ENCODE data around the gene ANO7.

The ANO7 gene

GRCh38 chr2:241202268-241202585 is 13.8 kb downstream of the ANO7 start:
- TF ChIP-seq, protein P1, sequence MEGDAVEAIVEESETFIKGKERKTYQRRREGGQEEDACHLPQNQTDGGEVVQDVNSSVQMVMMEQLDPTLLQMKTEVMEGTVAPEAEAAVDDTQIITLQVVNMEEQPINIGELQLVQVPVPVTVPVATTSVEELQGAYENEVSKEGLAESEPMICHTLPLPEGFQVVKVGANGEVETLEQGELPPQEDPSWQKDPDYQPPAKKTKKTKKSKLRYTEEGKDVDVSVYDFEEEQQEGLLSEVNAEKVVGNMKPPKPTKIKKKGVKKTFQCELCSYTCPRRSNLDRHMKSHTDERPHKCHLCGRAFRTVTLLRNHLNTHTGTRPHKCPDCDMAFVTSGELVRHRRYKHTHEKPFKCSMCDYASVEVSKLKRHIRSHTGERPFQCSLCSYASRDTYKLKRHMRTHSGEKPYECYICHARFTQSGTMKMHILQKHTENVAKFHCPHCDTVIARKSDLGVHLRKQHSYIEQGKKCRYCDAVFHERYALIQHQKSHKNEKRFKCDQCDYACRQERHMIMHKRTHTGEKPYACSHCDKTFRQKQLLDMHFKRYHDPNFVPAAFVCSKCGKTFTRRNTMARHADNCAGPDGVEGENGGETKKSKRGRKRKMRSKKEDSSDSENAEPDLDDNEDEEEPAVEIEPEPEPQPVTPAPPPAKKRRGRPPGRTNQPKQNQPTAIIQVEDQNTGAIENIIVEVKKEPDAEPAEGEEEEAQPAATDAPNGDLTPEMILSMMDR (IDR thresholded peaks at IDR 0.05; ENCODE audit: insufficient read depth, missing control alignments) = no peak
- no peak for FAIRE-seq

GRCh38 chr2:241202681-241203080 is 14.2 kb downstream of the ANO7 start:
- DNase-seq (ENCODE audit: insufficient read length, low spot score) (no peak), FAIRE-seq (no peak)
- TF ChIP-seq, protein P1 (IDR thresholded peaks at IDR 0.05; ENCODE audit: insufficient read depth, missing control alignments) = no peak

More at GRCh38 chr2:241202268-241202585, 13.8 kb downstream of the ANO7 start:
- no peak for DNase-seq (ENCODE audit: insufficient read length, low spot score)

GRCh38 chr2:241203218-241204009 is 14.9 kb downstream of the ANO7 start:
- TF ChIP-seq, protein P1 (IDR thresholded peaks at IDR 0.05; ENCODE audit: insufficient read depth, missing control alignments) = no peak
- DNase-seq (ENCODE audit: insufficient read length, low spot score) (no peak), FAIRE-seq (no peak)

DNA sequence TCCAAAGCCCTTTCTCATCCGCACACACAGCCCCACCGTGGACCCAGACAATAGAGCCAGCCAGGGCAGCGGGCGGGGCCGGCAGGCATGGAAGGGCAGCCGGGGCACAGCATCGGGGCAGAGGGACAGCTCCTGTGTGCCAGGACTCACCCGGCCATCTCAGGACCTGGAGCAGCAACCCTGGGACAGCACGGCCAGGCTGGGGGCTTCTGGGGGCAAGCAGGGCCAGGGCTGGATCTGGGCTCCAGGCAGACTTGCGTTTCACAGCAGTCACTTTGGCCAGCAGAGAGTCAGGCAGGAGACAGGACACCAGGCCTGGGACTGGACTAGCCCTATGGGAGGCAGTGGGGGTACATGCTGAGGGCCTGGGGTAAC is 15.5 kb downstream of the ANO7 start:
- no peak for FAIRE-seq
- TF ChIP-seq, protein P1 (IDR thresholded peaks at IDR 0.05; ENCODE audit: insufficient read depth, missing control alignments) = no peak
- no peak for DNase-seq (ENCODE audit: insufficient read length, low spot score)

DNA sequence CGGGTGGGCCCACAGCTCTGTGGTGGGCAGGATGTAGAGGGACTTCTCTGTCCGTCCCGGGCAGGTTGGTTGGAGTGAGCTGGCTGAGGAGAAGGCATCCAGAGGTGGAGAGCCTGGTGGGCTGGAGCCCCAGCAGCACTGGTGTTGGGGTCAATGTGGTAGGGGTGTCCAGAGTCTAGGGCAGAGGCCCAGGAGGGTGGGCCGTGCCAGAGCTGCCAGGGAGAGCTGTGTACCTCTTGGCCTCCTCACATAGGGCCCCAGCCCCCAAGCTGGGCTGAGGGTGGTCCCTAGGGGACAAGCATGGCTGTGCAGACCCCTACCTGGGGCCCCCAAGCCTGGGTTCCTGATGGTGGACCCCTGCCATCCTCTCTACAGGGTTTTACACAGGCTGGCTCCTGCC is 16.0 kb downstream of the ANO7 start:
- DNase-seq (ENCODE audit: insufficient read length, low spot score) (no peak), FAIRE-seq (no peak)
- TF ChIP-seq, protein P1 (IDR thresholded peaks at IDR 0.05; ENCODE audit: insufficient read depth, missing control alignments) = no peak

DNA sequence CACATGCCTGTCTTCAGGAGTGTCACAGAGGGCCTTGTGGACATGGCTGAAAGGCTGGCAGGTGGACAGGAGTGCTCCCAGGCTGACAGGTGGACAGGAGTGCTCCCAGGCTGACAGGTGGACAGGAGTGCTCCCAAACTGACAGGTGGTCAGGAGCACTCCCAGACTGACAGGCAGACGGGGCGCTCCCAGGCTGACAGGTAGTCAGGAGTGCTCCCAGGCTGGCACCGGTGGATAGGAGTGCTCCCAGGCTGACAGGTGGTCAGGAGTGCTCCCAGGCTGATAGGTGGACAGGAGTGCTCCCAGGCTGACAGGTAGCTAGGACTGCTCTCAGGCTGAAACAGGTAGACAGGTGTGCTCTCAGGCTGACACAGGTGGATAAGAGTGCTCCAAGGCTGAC is 16.6 kb downstream of the ANO7 start:
- TF ChIP-seq, protein P1 (IDR thresholded peaks at IDR 0.05; ENCODE audit: insufficient read depth, missing control alignments) = no peak
- DNase-seq (ENCODE audit: insufficient read length, low spot score) (no peak), FAIRE-seq (no peak)

GRCh38 chr2:241207151-241207550 is 18.7 kb downstream of the ANO7 start:
- TF ChIP-seq, protein P1 (IDR thresholded peaks at IDR 0.05; ENCODE audit: insufficient read depth, missing control alignments) = no peak
- FAIRE-seq (no peak), DNase-seq (ENCODE audit: insufficient read length, low spot score) (no peak)

Data from D721Med (cell line).